Caco-2 (cell line): ENCODE measurements around the gene DENND6B. TPM values are rescaled to one million over a fixed set of nuclear protein-coding genes. Genes with fewer than 3 reads are reported as not detected.

Experiments
- BruUV-seq: library from RNA; stranded (reverse); fragments of 400-500 nt; replicated peaks from 2 replicates; lab custom pipeline; 2021; lab: Mats Ljungman, UMichigan
- CTCF ChIA-PET: fragments of 300-600 bp; sonication (Branson Sonifier 250); formaldehyde crosslinking; loops from one replicate; lab custom pipeline; 2022; ENCODE audit warnings: antibody characterized with exemption; lab: Charles Lee
- POLR2A ChIA-PET: fragments of 300-600 bp; sonication (Branson Sonifier 250); formaldehyde crosslinking; loops from one replicate; lab custom pipeline; 2022; ENCODE audit warnings: antibody characterized with exemption; lab: Charles Lee
- DNase-seq, 2 experiments: peaks; one replicate each; pipeline versions ENCODE4 v3.0.0 to v3.0.0-alpha.2; 2020 to 2022
- H3K27me3 ChIP-seq: replicated peaks from 2 replicates; pipeline ENCODE4 v1.6.0; 2011; ENCODE audit warnings: low read length; ENCODE audit not compliant: control insufficient read depth, insufficient read depth
- H3K36me3 ChIP-seq: 2 replicates; pipeline ENCODE4 v1.5.1; 2011; ENCODE audit warnings: low read length; ENCODE audit not compliant: control insufficient read depth, insufficient read depth
- H3K4me1 ChIP-seq: fragments of 250-450 bp; sonication (Bioruptor Pico); 2 replicates; pipeline ENCODE4 v1.5.1; 2020; ENCODE audit warnings: mild to moderate bottlenecking
- H3K4me3 ChIP-seq: 2 replicates; pipeline ENCODE4 v1.5.1; 2011; ENCODE audit warnings: low read depth, mild to moderate bottlenecking, control low read depth, low read length
- H3K9me3 ChIP-seq: fragments of 250-450 bp; sonication (Bioruptor Pico); 2 replicates; pipeline ENCODE4 v1.5.1; 2020; ENCODE audit warnings: mild to moderate bottlenecking, moderate library complexity
- H3K27ac Mint-ChIP-seq: one replicate; pipeline ENCODE4 v1.8.0; 2022; ENCODE audit warnings: mixed read lengths; ENCODE audit not compliant: unreplicated experiment
- H3K27me3 Mint-ChIP-seq: one replicate; pipeline ENCODE4 v1.8.0; 2022; ENCODE audit warnings: mixed read lengths; ENCODE audit not compliant: insufficient read depth, unreplicated experiment
- H3K36me3 Mint-ChIP-seq: one replicate; pipeline ENCODE4 v1.8.0; 2022; ENCODE audit warnings: mild to moderate bottlenecking, mixed read lengths; ENCODE audit not compliant: insufficient read depth, unreplicated experiment
- H3K4me1 Mint-ChIP-seq: one replicate; pipeline ENCODE4 v1.8.0; 2022; ENCODE audit warnings: low read depth, mixed read lengths; ENCODE audit not compliant: unreplicated experiment
- H3K4me3 Mint-ChIP-seq: one replicate; pipeline ENCODE4 v1.8.0; 2022; ENCODE audit warnings: mild to moderate bottlenecking, moderate library complexity, mixed read lengths; ENCODE audit not compliant: unreplicated experiment
- H3K9me3 Mint-ChIP-seq: one replicate; pipeline ENCODE4 v1.8.0; 2022; ENCODE audit warnings: mixed read lengths; ENCODE audit not compliant: unreplicated experiment
- CTCF ChIP-seq, 2 experiments: fragments of 200-600 bp in 1 of 2; IDR thresholded peaks; 1 replicate in 1 of 2; 2 replicates in 1 of 2; pipeline versions ENCODE4 v1.5.1 to v1.8.0; 2011 to 2022; ENCODE audit warnings: antibody characterized with exemption in 1 of 2, control low read depth in 1 of 2, inconsistent platforms in 1 of 2, low read depth in 1 of 2, low read length in 1 of 2, mild to moderate bottlenecking in 1 of 2, moderate library complexity in 1 of 2; ENCODE audit not compliant: insufficient read depth in 1 of 2, severe bottlenecking in 1 of 2, unreplicated experiment in 1 of 2
- intact Hi-C: fragments of 100-400 bp; cut with micrococcal nuclease; formaldehyde crosslinking; loops from one replicate; pipeline ENCODE4 v1.10.0; 2022; ENCODE audit not compliant: unreplicated experiment
- total RNA-seq: library from RNA; stranded (reverse); gene quantifications from 2 replicates; pipeline ENCODE4 v1.2.3, GENCODE V29; 2022

The DENND6B gene
- total RNA-seq, 1 experiment from 2014 or later = 3.4 TPM

GRCh38 chr22:50315289-50316113, 11.3 kb downstream of the DENND6B start:
- H3K9me3 Mint-ChIP-seq = no peaks in the 10 kb centered on the region
- Histone ChIP-seq H3K4me3 (no peak overlapping the region), H3K9me3 (no peaks in the 10 kb centered on the region), H3K36me3 (no peaks in the 10 kb centered on the region), H3K4me1 (no peaks in the 10 kb centered on the region), H3K27me3 (no peaks in the 10 kb centered on the region)
- intact Hi-C loops = no loop called here
- ChIA-PET POLR2A (no interaction called here), CTCF (interaction anchor here (1.4 kb wide), 1 partner anchor 16 kb away, joined by 3 read pairs; no protein-coding TSS in a partner anchor)
- no peaks in the 10 kb centered on the region for H3K27me3 Mint-ChIP-seq
- no peak overlapping the region for H3K27ac Mint-ChIP-seq
- H3K4me1 Mint-ChIP-seq = no peaks in the 10 kb centered on the region
- TF ChIP-seq CTCF (IDR thresholded peaks at IDR 0.05; ENCODE audit: insufficient read depth in 1 of 2, low read depth in 1 of 2, low read length in 1 of 2, severe bottlenecking in 1 of 2, unreplicated experiment in 1 of 2) = no peak
- no peaks in the 10 kb centered on the region for H3K36me3 Mint-ChIP-seq
- BruUV-seq = no TSS peak
- DNase-seq = peak in 1 of 2 experiments; percentile 31
- H3K4me3 Mint-ChIP-seq = no peak overlapping the region

GRCh38 chr22:50314455-50315288, 12.1 kb downstream of the DENND6B start:
- no peaks in the 10 kb centered on the region for H3K9me3 Mint-ChIP-seq
- H3K4me3 ChIP-seq = no peak overlapping the region
- CTCF ChIA-PET = interaction anchor here (1.0 kb wide), 1 partner anchor 12 kb away, joined by 3 read pairs; no protein-coding TSS in a partner anchor
- intact Hi-C loops = no loop called here
- H3K27me3 ChIP-seq = no peaks in the 10 kb centered on the region
- H3K27ac Mint-ChIP-seq = no peak overlapping the region
- no peaks in the 10 kb centered on the region for H3K4me1 ChIP-seq
- H3K4me3 Mint-ChIP-seq = no peak overlapping the region
- H3K36me3 Mint-ChIP-seq = no peaks in the 10 kb centered on the region
- POLR2A ChIA-PET = interaction anchor here (0.6 kb wide), 1 partner anchor 9 kb away, joined by 3 read pairs; no protein-coding TSS in a partner anchor
- DNase-seq = peak in 1 of 2 experiments; percentile 32
- H3K27me3 Mint-ChIP-seq = no peaks in the 10 kb centered on the region
- BruUV-seq = no TSS peak
- H3K36me3 ChIP-seq = no peaks in the 10 kb centered on the region
- TF ChIP-seq CTCF (IDR thresholded peaks at IDR 0.05; ENCODE audit: insufficient read depth in 1 of 2, low read depth in 1 of 2, low read length in 1 of 2, severe bottlenecking in 1 of 2, unreplicated experiment in 1 of 2) = no peak
- H3K9me3 ChIP-seq = no peaks in the 10 kb centered on the region
- H3K4me1 Mint-ChIP-seq = no peaks in the 10 kb centered on the region

- no peak overlapping the region for H3K27ac Mint-ChIP-seq
- no peak for DNase-seq
- Histone ChIP-seq H3K4me1 (no peaks in the 10 kb centered on the region), H3K27me3 (no peaks in the 10 kb centered on the region), H3K9me3 (no peaks in the 10 kb centered on the region), H3K4me3 (no peak overlapping the region), H3K36me3 (no peaks in the 10 kb centered on the region)
- intact Hi-C loops = no loop called here
- H3K27me3 Mint-ChIP-seq = no peaks in the 10 kb centered on the region
- no peaks in the 10 kb centered on the region for H3K36me3 Mint-ChIP-seq
- no peak for TF ChIP-seq CTCF (IDR thresholded peaks at IDR 0.05; ENCODE audit: insufficient read depth in 1 of 2, low read depth in 1 of 2, low read length in 1 of 2, severe bottlenecking in 1 of 2, unreplicated experiment in 1 of 2)
- no peaks in the 10 kb centered on the region for H3K4me1 Mint-ChIP-seq
- CTCF ChIA-PET = interaction anchor here (1.0 kb wide), 1 partner anchor 12 kb away, joined by 3 read pairs; no protein-coding TSS in a partner anchor
- POLR2A ChIA-PET = interaction anchor here (0.6 kb wide), 1 partner anchor 9 kb away, joined by 3 read pairs; no protein-coding TSS in a partner anchor
- BruUV-seq = no TSS peak
- no peak overlapping the region for H3K4me3 Mint-ChIP-seq
- H3K9me3 Mint-ChIP-seq = no peaks in the 10 kb centered on the region
These were observed 12.7 kb downstream of the DENND6B start for GRCh38 chr22:50314081-50314454.
